Measurements from ENCODE around the gene LYRM2.

Gene LYRM2

GRCh38 chr6:89591745-89592144, 46.8 kb downstream of the LYRM2 start:
- no peak for DNase-seq (ENCODE audit: low spot score)

- no peak for DNase-seq (ENCODE audit: low spot score)
These were observed 48.4 kb downstream of the LYRM2 start for GRCh38 chr6:89590133-89590532.

GRCh38 chr6:89589297-89590025, 49.1 kb downstream of the LYRM2 start:
- no peak for DNase-seq (ENCODE audit: low spot score)

- no peak for DNase-seq (ENCODE audit: low spot score)
These were observed 53.4 kb downstream of the LYRM2 start for GRCh38 chr6:89585154-89585553.

GRCh38 chr6:89584539-89584938, 54.0 kb downstream of the LYRM2 start:
- no peak for DNase-seq (ENCODE audit: low spot score)

GRCh38 chr6:89583559-89583958, 55.0 kb downstream of the LYRM2 start:
- no peak for DNase-seq (ENCODE audit: low spot score)

- no peak for DNase-seq (ENCODE audit: low spot score)
These were observed 55.8 kb downstream of the LYRM2 start for GRCh38 chr6:89582669-89583325.

GRCh38 chr6:89581689-89582088, 56.9 kb downstream of the LYRM2 start:
- no peak for DNase-seq (ENCODE audit: low spot score)

GRCh38 chr6:89580997-89581666, 57.4 kb downstream of the LYRM2 start:
- no peak for DNase-seq (ENCODE audit: low spot score)

GRCh38 chr6:89575562-89575960, 63.0 kb downstream of the LYRM2 start:
- DNase-seq (ENCODE audit: low spot score) = no peak

GRCh38 chr6:89574910-89575561, 63.5 kb downstream of the LYRM2 start:
- DNase-seq (ENCODE audit: low spot score) = no peak

GRCh38 chr6:89567630-89568390, 70.7 kb downstream of the LYRM2 start:
- no peak for DNase-seq (ENCODE audit: low spot score)

GRCh38 chr6:89566930-89567629, 71.5 kb downstream of the LYRM2 start:
- DNase-seq (ENCODE audit: low spot score) = no peak

GRCh38 chr6:89566008-89566800, 72.3 kb downstream of the LYRM2 start:
- DNase-seq (ENCODE audit: low spot score) = no peak

GRCh38 chr6:89564752-89565427, 73.7 kb downstream of the LYRM2 start:
- no peak for DNase-seq (ENCODE audit: low spot score)

GRCh38 chr6:89563866-89564265, 74.7 kb downstream of the LYRM2 start:
- DNase-seq (ENCODE audit: low spot score) = no peak

- peak; percentile 27 for DNase-seq (ENCODE audit: low spot score)
These were observed 76.2 kb downstream of the LYRM2 start for GRCh38 chr6:89562093-89562973.

GRCh38 chr6:89559487-89559886, 79.1 kb downstream of the LYRM2 start:
- DNase-seq (ENCODE audit: low spot score) = no peak

- no peak for DNase-seq (ENCODE audit: low spot score)
These were observed 82.7 kb downstream of the LYRM2 start for GRCh38 chr6:89555806-89556205.

Data from putamen (tissue), 1 donor.